A549 (cell line): ENCODE measurements around the gene TMEM120B.

Experiments used
- CBX8 ChIP-seq: fragments of 200-600 bp; sonication (generic); IDR thresholded peaks from 2 replicates; pipeline ENCODE4 v1.6.1; 2016
- MAFK ChIP-seq: fragments of 450-650 bp; IDR thresholded peaks from 2 replicates; pipeline ENCODE4 v1.6.1; 2014; ENCODE audit not compliant: partially characterized antibody
- TF ChIP-seq, protein P1 (sequence below): fragments of >200 bp; sonication (Bioruptor Twin); formaldehyde crosslinking; IDR thresholded peaks from 3 replicates; pipeline ENCODE4 v1.5.1; 2016

DNA sequence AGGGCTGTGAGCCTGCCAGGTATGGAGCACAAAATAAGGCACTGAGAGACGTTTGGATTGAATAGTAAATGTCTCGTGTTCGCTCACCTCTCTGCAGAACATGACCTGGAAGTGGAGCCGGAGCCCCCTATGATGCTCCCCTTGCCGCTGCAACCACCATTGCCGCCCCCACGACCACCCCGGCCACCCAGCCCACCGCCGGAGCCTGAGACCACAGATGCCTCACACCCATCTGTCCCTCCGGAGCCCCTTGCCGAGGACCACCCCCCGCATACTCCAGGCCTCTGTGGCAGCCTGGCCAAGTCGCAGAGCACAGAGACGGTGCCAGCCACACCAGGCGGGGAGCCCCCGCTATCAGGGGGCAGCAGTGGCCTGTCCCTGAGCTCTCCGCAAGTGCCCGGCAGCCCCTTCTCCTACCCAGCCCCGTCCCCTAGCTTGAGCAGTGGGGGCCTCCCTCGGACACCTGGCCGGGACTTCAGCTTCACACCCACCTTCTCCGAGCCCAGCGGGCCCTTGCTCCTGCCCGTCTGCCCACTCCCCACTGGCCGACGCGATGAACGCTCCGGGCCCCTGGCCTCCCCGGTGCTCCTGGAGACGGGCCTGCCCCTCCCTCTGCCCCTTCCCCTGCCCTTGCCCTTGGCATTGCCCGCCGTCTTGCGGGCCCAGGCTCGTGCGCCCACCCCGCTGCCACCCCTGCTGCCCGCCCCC lies 110.0 kb downstream of the TMEM120B start:
- no peak for TF ChIP-seq CBX8
- TF ChIP-seq, protein P1, sequence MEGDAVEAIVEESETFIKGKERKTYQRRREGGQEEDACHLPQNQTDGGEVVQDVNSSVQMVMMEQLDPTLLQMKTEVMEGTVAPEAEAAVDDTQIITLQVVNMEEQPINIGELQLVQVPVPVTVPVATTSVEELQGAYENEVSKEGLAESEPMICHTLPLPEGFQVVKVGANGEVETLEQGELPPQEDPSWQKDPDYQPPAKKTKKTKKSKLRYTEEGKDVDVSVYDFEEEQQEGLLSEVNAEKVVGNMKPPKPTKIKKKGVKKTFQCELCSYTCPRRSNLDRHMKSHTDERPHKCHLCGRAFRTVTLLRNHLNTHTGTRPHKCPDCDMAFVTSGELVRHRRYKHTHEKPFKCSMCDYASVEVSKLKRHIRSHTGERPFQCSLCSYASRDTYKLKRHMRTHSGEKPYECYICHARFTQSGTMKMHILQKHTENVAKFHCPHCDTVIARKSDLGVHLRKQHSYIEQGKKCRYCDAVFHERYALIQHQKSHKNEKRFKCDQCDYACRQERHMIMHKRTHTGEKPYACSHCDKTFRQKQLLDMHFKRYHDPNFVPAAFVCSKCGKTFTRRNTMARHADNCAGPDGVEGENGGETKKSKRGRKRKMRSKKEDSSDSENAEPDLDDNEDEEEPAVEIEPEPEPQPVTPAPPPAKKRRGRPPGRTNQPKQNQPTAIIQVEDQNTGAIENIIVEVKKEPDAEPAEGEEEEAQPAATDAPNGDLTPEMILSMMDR: no peak
- no peak for TF ChIP-seq MAFK
